ENCODE results near the gene DYNLRB1. TPM values are rescaled to one million over a fixed set of nuclear protein-coding genes. Genes with fewer than 3 reads are reported as not detected.

Gene DYNLRB1
- total and polyA plus RNA-seq, 2 donors (not counting 3 experiments of a cell fraction or from before 2014, with no cell fraction given), result 142 to 245 TPM

DNA sequence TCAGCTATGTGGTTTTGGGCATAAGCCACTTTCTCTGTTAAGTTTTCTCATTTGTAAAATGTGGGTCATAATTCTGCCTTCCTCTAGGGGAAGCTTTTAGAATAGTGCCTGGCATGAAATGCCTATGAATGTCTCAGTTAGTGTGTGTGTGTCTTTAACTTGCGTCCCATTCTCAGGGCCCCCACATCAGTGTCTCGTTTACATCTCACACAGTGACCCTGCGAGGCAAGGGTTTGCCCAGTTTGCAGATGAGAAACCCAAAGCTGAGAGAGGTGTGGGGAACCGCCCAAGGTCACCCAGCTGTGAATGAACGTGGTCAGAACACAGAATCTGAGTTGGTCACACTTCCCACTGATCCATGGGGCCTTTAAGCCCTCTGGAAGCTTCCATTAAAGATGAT is 14.1 kb downstream of the DYNLRB1 start:
- H3K9me3 ChIP-seq (replicated peaks; ENCODE audit: control insufficient read depth, insufficient read depth, low read length), result no peaks in the 10 kb centered on the region
- peaks cover 16% of the 10 kb centered on the region for H3K4me1 ChIP-seq (ENCODE audit: control insufficient read depth, extremely low read depth, insufficient read depth, low read length)
- intact Hi-C loops (cut with micrococcal nuclease) (no loop called here), dilution Hi-C loops (cut with MboI; ENCODE audit: extremely low pct_ligation_motif_present, low sequenced_read_pairs) (no loop called here)
- no peak overlapping the region for H3K4me2 ChIP-seq (ENCODE audit: insufficient read depth, low read length)
- DNase-seq (ENCODE audit: low read depth, low spot score) (no peak), FAIRE-seq (no peak)
- TF ChIP-seq POLR2AphosphoS5 (IDR thresholded peaks at IDR 0.05; ENCODE audit: insufficient read depth, low read depth, low read length) (no peak), JUN (IDR thresholded peaks at IDR 0.05; ENCODE audit: borderline replicate concordance, insufficient read depth, insufficient read length, low read depth) (no peak), MYC (IDR thresholded peaks at IDR 0.05; ENCODE audit: low read depth, low read length) (no peak), EZH2 (IDR thresholded peaks at IDR 0.05; ENCODE audit: borderline replicate concordance, low read depth, low read length, severe bottlenecking) (no peak), GATA2 (IDR thresholded peaks at IDR 0.05; ENCODE audit: insufficient read depth, insufficient read length, low read depth, low read length) (no peak), FOS (IDR thresholded peaks at IDR 0.05; ENCODE audit: borderline replicate concordance, insufficient read depth, low read length) (no peak), POLR2A (IDR thresholded peaks at IDR 0.05; ENCODE audit: low read depth, low read length) (no peak)
- TF ChIP-seq, protein P1, sequence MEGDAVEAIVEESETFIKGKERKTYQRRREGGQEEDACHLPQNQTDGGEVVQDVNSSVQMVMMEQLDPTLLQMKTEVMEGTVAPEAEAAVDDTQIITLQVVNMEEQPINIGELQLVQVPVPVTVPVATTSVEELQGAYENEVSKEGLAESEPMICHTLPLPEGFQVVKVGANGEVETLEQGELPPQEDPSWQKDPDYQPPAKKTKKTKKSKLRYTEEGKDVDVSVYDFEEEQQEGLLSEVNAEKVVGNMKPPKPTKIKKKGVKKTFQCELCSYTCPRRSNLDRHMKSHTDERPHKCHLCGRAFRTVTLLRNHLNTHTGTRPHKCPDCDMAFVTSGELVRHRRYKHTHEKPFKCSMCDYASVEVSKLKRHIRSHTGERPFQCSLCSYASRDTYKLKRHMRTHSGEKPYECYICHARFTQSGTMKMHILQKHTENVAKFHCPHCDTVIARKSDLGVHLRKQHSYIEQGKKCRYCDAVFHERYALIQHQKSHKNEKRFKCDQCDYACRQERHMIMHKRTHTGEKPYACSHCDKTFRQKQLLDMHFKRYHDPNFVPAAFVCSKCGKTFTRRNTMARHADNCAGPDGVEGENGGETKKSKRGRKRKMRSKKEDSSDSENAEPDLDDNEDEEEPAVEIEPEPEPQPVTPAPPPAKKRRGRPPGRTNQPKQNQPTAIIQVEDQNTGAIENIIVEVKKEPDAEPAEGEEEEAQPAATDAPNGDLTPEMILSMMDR (IDR thresholded peaks at IDR 0.05; ENCODE audit: extremely low read depth in 1 of 2, insufficient read depth in 1 of 2, low read depth in 1 of 2, low read length in 2 of 2), result no peak
- TF ChIP-seq, protein P2, sequence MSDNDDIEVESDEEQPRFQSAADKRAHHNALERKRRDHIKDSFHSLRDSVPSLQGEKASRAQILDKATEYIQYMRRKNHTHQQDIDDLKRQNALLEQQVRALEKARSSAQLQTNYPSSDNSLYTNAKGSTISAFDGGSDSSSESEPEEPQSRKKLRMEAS (IDR thresholded peaks at IDR 0.05; ENCODE audit: insufficient read depth, insufficient read length), result no peak
- H3K36me3 ChIP-seq (ENCODE audit: control insufficient read depth in 2 of 2, extremely low read depth in 1 of 2, insufficient read depth in 2 of 2, low read length in 2 of 2), result peaks cover 7 to 51% of the 10 kb centered on the region in 2 experiments
- CTCF ChIA-PET, result interaction anchor here (1.2 to 1.6 kb wide), 3 partner anchors 8 to 218 kb away, joined by 3 to 12 read pairs (median 4); no protein-coding TSS in a partner anchor
- no peak overlapping the region for H3K27ac ChIP-seq (ENCODE audit: insufficient read depth, low read depth, low read length)
- H3K4me3 ChIP-seq (replicated peaks in 1 of 3; ENCODE audit: insufficient read depth in 1 of 3, low read depth in 1 of 3, low read length in 3 of 3), result no peak overlapping the region
- no peak overlapping the region for H2AFZ ChIP-seq (ENCODE audit: low read depth, low read length)
- no peaks in the 10 kb centered on the region for H3K9me1 ChIP-seq (replicated peaks; ENCODE audit: control insufficient read depth, extremely low read depth, insufficient read depth, low read length)
- no peaks in the 10 kb centered on the region for H4K20me1 ChIP-seq (replicated peaks; ENCODE audit: control insufficient read depth, extremely low read depth, insufficient read depth, low read length)
- POLR2A ChIA-PET, result no interaction called here
- H3K9ac ChIP-seq (replicated peaks; ENCODE audit: extremely low read depth, insufficient read depth, low read length), result no peak overlapping the region
- no TSS peak for BruUV-seq (replicated peaks)
- H3K27me3 ChIP-seq (ENCODE audit: control insufficient read depth in 2 of 2, insufficient read depth in 2 of 2, low read length in 2 of 2), result no peaks in the 10 kb centered on the region
- H3K79me2 ChIP-seq (ENCODE audit: control insufficient read depth, insufficient read depth, low read length), result peaks cover 6% of the 10 kb centered on the region
